Ovary (tissue), 9 donors: ENCODE data around the gene MEF2C. TPM values are rescaled to one million over a fixed set of nuclear protein-coding genes. Genes with fewer than 3 reads are reported as not detected.

Experiments used
- DNase-seq, 5 donors: peaks; one replicate each; pipeline ENCODE4 v3.0.0-alpha.2; 2019 to 2020
- H3K27ac ChIP-seq, 2 donors: fragments of 200-600 bp; one replicate each; pipeline versions ENCODE4 v1.5.1 to v1.8.0; 2019 to 2022
- H3K27me3 ChIP-seq: fragments of 200-600 bp; one replicate; pipeline ENCODE4 v1.8.0; 2022
- H3K36me3 ChIP-seq: fragments of 200-600 bp; sonication (generic); one replicate; pipeline ENCODE4 v1.5.1; 2019
- H3K4me1 ChIP-seq: one replicate; pipeline ENCODE4 v1.8.1; 2013; ENCODE audit warnings: mild to moderate bottlenecking, moderate library complexity; ENCODE audit not compliant: insufficient read depth
- H3K4me3 ChIP-seq: fragments of 200-600 bp; sonication (generic); one replicate; pipeline ENCODE4 v1.5.1; 2017
- H3K9me3 ChIP-seq, 2 donors: fragments of 200-600 bp in 1 of 2; sonication (generic) in 1 of 2; one replicate each; pipeline versions ENCODE4 v1.5.1 to v1.8.1; 2013 to 2019; ENCODE audit warnings: mild to moderate bottlenecking in 1 of 2, moderate library complexity in 1 of 2
- CTCF ChIP-seq, 3 donors: fragments of 450-650 bp in 2 of 3; fragments of 200-600 bp in 1 of 3; IDR thresholded peaks; one replicate each; pipeline versions ENCODE4 v1.5.1 to v1.8.0; 2016 to 2022; ENCODE audit warnings: antibody characterized with exemption in 3 of 3, mild to moderate bottlenecking in 1 of 3
- EP300 ChIP-seq: sonication (generic); formaldehyde crosslinking; IDR thresholded peaks from one replicate; pipeline ENCODE4 v1.6.1; 2017; ENCODE audit warnings: antibody characterized with exemption
- POLR2A ChIP-seq: fragments of 450-650 bp; IDR thresholded peaks from one replicate; pipeline ENCODE4 v1.6.1; 2017; ENCODE audit warnings: antibody characterized with exemption, mild to moderate bottlenecking, moderate library complexity
- WGBS, 3 donors: extraction: QIAGEN DNeasy Blood & Tissue Kit in 1 of 3; methylation state at CpG; one replicate each; pipeline versions ENCODE4 v1.1.5 to v1.1.7; 2013 to 2017; 5-methylcytosine and 5-hydroxymethylcytosine counted together
- intact Hi-C, 4 donors: fragments of 100-400 bp; cut with DNase I; formaldehyde crosslinking; loops; one replicate each; pipeline versions ENCODE4 v1.11.0 to v1.15.1; 2022 to 2023
- polyA plus RNA-seq, 2 donors: library from polyadenylated mRNA; stranded (reverse); fragments of 200-250 nt in 1 of 2; fragments of 350-450 nt in 1 of 2; fragmentation: Illumina TruSeq in 1 of 2; extraction: RNeasy Lipid Tissue Mini Kit (QIAGEN cat#74804) in 1 of 2; gene quantifications; one replicate each; pipeline ENCODE4 v1.2.3, GENCODE V29; 2013 to 2014
- total RNA-seq, 7 donors: library from RNA; depleted of rRNA in 2 of 7; stranded (reverse); fragments of >200 nt in 2 of 7; fragmentation: NEBNext Ultra II Directional in 3 of 7; extraction: Animal tissue kit (Norgen Biotek cat#: 25700) in 3 of 7; gene quantifications; one replicate each; pipeline versions ENCODE4 v1.1.0 to v1.2.4, GENCODE V29; 2016 to 2023
- donor health status: DM: no; HTN: no; CAD: no; lungs with moderate emphysema.
- donor health status: DM: no; HTN: no; CAD: no.
- donor health status: Bipolar disorder and iron deficiency.
- donor health status: DM: yes; HTN: yes; CAD: no.
- donor health status: DM: no; HTN: no; CAD: no.
- donor health status: DM: yes; HTN: yes; CAD: no.

Gene MEF2C
- total and polyA plus RNA-seq, 9 donors: 27.2 to 91.4 (median 73.8) TPM

- DNase-seq: no peak
- Histone ChIP-seq H3K27ac (peak overlapping the region in 1 of 2 donors; percentile 63), H3K4me3 (no peak overlapping the region), H3K9me3 (no peaks in the 10 kb centered on the region), H3K4me1 (peaks cover 12% of the 10 kb centered on the region), H3K36me3 (no peaks in the 10 kb centered on the region), H3K27me3 (no peaks in the 10 kb centered on the region)
- 26 to 53% (median 52%) methylated on average over 3 of the region's 3 CpGs for WGBS, 3 donors
- TF ChIP-seq CTCF (IDR thresholded peaks at IDR 0.05): no peak
- no peak for TF ChIP-seq POLR2A
- no peak for TF ChIP-seq EP300
- intact Hi-C loops: no loop called here
Observed at GRCh38 chr5:88756953-88757352, 126.0 kb downstream of the MEF2C start.

- Histone ChIP-seq H3K27ac (no peak overlapping the region), H3K36me3 (no peaks in the 10 kb centered on the region), H3K27me3 (no peaks in the 10 kb centered on the region), H3K4me1 (peaks cover 2% of the 10 kb centered on the region), H3K9me3 (no peaks in the 10 kb centered on the region), H3K4me3 (no peak overlapping the region)
- TF ChIP-seq CTCF (IDR thresholded peaks at IDR 0.05): no peak
- TF ChIP-seq POLR2A: no peak
- no peak for TF ChIP-seq EP300
- no peak for DNase-seq
- intact Hi-C loops: no loop called here
Observed at GRCh38 chr5:88748666-88749065, 134.3 kb downstream of the MEF2C start.

GRCh38 chr5:88746438-88746882 is 136.5 kb downstream of the MEF2C start:
- Histone ChIP-seq H3K4me3 (no peak overlapping the region), H3K27me3 (no peaks in the 10 kb centered on the region), H3K9me3 (no peaks in the 10 kb centered on the region), H3K27ac (peak overlapping the region in 1 of 2 donors; percentile 57), H3K4me1 (peaks cover 2% of the 10 kb centered on the region), H3K36me3 (no peaks in the 10 kb centered on the region)
- 22 to 53% (median 38%) methylated on average over 3 of the region's 3 CpGs for WGBS, 3 donors
- no peak for TF ChIP-seq EP300
- TF ChIP-seq CTCF (IDR thresholded peaks at IDR 0.05): no peak
- no peak for TF ChIP-seq POLR2A
- DNase-seq: no peak
- intact Hi-C loops: no loop called here

GRCh38 chr5:88745093-88745696 is 137.8 kb downstream of the MEF2C start:
- no peaks in the 10 kb centered on the region for H3K27me3 ChIP-seq
- H3K36me3 ChIP-seq: no peaks in the 10 kb centered on the region
- H3K9me3 ChIP-seq: no peaks in the 10 kb centered on the region
- TF ChIP-seq CTCF (IDR thresholded peaks at IDR 0.05) (no peak), POLR2A (no peak), EP300 (no peak)
- intact Hi-C loops: no loop called here
- 89 to 94% (median 93%) methylated on average over 7 of the region's 7 CpGs for WGBS, 3 donors
- DNase-seq: no peak
- peak overlapping the region in 1 of 2 donors; percentile 57 for H3K27ac ChIP-seq
- no peak overlapping the region for H3K4me3 ChIP-seq
- H3K4me1 ChIP-seq: peaks cover 2% of the 10 kb centered on the region
